ENCODE data around the gene VRK2.

DNA sequence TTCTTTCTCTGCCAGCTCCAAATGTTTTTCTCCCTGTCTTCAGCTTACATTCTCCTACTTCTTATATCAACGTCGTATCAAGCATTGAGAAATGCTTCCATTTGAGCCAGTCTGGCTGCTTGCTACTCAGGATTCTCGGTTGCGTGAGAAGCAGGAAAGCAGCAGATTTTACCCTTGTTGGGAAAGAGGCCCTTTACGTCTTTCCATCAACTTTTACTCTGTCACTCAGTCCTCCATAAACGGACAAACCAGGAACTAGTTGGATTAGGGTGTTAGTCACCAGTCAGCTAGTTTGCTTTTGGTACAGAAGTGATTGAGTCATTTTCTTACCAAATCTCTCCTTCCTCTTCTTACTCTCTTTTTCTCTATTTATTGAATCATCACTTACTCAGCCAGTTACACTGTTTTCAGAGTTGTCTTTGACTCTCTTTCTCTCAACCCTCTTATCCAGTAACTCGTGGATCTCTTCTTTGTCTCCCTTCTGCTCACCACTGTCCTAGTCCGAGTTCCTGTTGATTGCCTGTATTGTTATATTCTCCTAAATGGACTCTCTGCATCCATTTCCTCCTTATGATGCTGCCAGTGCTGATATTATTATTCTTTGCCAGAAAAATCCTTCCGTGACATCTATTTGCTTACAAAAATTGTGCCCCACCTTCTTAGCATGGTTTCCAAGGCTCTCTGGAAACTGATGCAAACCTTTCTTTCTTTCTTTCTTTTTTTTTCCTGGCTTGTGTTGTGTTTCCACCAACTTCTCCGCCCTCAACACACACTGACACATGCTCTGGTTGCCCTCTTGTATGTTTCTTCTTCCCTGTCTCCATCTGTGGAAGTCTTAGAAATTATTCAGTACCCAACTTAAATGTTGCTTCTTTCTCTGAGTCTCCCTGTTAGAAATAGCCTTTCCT, 61.5 kb downstream of the VRK2 start:
- TF ChIP-seq, protein P1, sequence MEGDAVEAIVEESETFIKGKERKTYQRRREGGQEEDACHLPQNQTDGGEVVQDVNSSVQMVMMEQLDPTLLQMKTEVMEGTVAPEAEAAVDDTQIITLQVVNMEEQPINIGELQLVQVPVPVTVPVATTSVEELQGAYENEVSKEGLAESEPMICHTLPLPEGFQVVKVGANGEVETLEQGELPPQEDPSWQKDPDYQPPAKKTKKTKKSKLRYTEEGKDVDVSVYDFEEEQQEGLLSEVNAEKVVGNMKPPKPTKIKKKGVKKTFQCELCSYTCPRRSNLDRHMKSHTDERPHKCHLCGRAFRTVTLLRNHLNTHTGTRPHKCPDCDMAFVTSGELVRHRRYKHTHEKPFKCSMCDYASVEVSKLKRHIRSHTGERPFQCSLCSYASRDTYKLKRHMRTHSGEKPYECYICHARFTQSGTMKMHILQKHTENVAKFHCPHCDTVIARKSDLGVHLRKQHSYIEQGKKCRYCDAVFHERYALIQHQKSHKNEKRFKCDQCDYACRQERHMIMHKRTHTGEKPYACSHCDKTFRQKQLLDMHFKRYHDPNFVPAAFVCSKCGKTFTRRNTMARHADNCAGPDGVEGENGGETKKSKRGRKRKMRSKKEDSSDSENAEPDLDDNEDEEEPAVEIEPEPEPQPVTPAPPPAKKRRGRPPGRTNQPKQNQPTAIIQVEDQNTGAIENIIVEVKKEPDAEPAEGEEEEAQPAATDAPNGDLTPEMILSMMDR (IDR thresholded peaks at IDR 0.05): no peak
- no peak for TF ChIP-seq POLR2A (IDR thresholded peaks at IDR 0.05)
- TF ChIP-seq POLR2AphosphoS5 (IDR thresholded peaks at IDR 0.05): no peak
- no peak for TF ChIP-seq EP300 (IDR thresholded peaks at IDR 0.05)
